Smooth muscle cell (in vitro differentiated cells): Measurements from ENCODE around the gene WASF3. TPM values are rescaled to one million over a fixed set of nuclear protein-coding genes. Genes with fewer than 3 reads are reported as not detected.

Experiments used
- DNase-seq: peaks from one replicate; lab custom pipeline; 2025; ENCODE audit not compliant: unreplicated experiment; lab: John Stamatoyannopoulos, UW
- H2AFZ ChIP-seq: fragments of 200-600 bp; sonication (generic); 2 replicates; pipeline ENCODE4 v1.6.0; 2016; ENCODE audit warnings: antibody characterized with exemption, low read depth, mild to moderate bottlenecking
- H3F3A ChIP-seq: fragments of 200-600 bp; sonication (generic); 2 replicates; pipeline ENCODE4 v1.6.0; 2017; ENCODE audit warnings: antibody characterized with exemption, low read depth
- H3K27ac ChIP-seq: fragments of 200-600 bp; sonication (generic); 2 replicates; pipeline ENCODE4 v1.5.1; 2016; ENCODE audit warnings: low read depth, mild to moderate bottlenecking
- H3K27me3 ChIP-seq: fragments of 200-600 bp; sonication (generic); 2 replicates; pipeline ENCODE4 v1.6.1; 2016; ENCODE audit warnings: low read depth, mild to moderate bottlenecking
- H3K36me3 ChIP-seq: fragments of 200-600 bp; sonication (generic); 2 replicates; pipeline ENCODE4 v1.5.1; 2016; ENCODE audit warnings: low read depth
- H3K4me1 ChIP-seq: fragments of 200-600 bp; sonication (generic); 2 replicates; pipeline ENCODE4 v1.5.1; 2016; ENCODE audit warnings: low read depth
- H3K4me2 ChIP-seq: fragments of 200-600 bp; sonication (generic); 2 replicates; pipeline ENCODE4 v1.6.0; 2016; ENCODE audit warnings: mild to moderate bottlenecking
- H3K4me3 ChIP-seq: fragments of 200-600 bp; sonication (generic); 2 replicates; pipeline ENCODE4 v1.5.1; 2016; ENCODE audit warnings: mild to moderate bottlenecking
- H3K79me2 ChIP-seq: fragments of 200-600 bp; sonication (generic); 2 replicates; pipeline ENCODE4 v1.6.0; 2016; ENCODE audit warnings: low read depth, mild to moderate bottlenecking
- H3K9ac ChIP-seq: fragments of 200-600 bp; sonication (generic); 2 replicates; pipeline ENCODE4 v1.6.0; 2016; ENCODE audit warnings: low read depth
- H3K9me3 ChIP-seq: fragments of 200-600 bp; sonication (generic); replicated peaks from 2 replicates; pipeline ENCODE4 v1.5.1; 2016; ENCODE audit warnings: low read depth
- H4K20me1 ChIP-seq: fragments of 200-600 bp; sonication (generic); 2 replicates; pipeline ENCODE4 v1.6.0; 2016; ENCODE audit warnings: low read depth
- CTCF ChIP-seq: fragments of 200-600 bp; sonication (generic); IDR thresholded peaks from 2 replicates; pipeline ENCODE4 v1.5.1; 2017; ENCODE audit warnings: borderline replicate concordance, mild to moderate bottlenecking, antibody characterized with exemption; ENCODE audit not compliant: insufficient read depth, poor library complexity, severe bottlenecking
- WGBS: methylation state at CpG from one replicate; pipeline ENCODE4 v1.1.7; 2016; ENCODE audit warnings: low lambda C conversion rate; 5-methylcytosine and 5-hydroxymethylcytosine counted together
- polyA plus RNA-seq: library from polyadenylated mRNA; unstranded; fragments of >200 nt; fragmentation: Nextera tagmentation; extraction: Ambion mirVana; gene quantifications from 2 replicates; pipeline ENCODE4 v1.2.1, GENCODE V29; 2016
- total RNA-seq: library from RNA; depleted of rRNA; stranded (reverse); fragments of >200 nt; gene quantifications from 2 replicates; pipeline ENCODE4 v1.2.3, GENCODE V29; 2014

WASF3 gene
- total and polyA plus RNA-seq, 2 experiments from 2014 or later: 4.0 to 5.8 TPM

- H3K4me2 ChIP-seq: no peak overlapping the region
- H3K4me1 ChIP-seq: peaks cover 12% of the 10 kb centered on the region
- no peaks in the 10 kb centered on the region for H3F3A ChIP-seq
- TF ChIP-seq CTCF: no peak
- H4K20me1 ChIP-seq: no peaks in the 10 kb centered on the region
- no peak overlapping the region for H3K4me3 ChIP-seq
- H3K27ac ChIP-seq: no peak overlapping the region
- H3K27me3 ChIP-seq: no peaks in the 10 kb centered on the region
- no peaks in the 10 kb centered on the region for H3K36me3 ChIP-seq
- DNase-seq: peak; percentile 1
- no peak overlapping the region for H3K9ac ChIP-seq
- WGBS: 46% methylated on average over 6 of the region's 6 CpGs
- H2AFZ ChIP-seq: no peak overlapping the region
- no peaks in the 10 kb centered on the region for H3K79me2 ChIP-seq
- H3K9me3 ChIP-seq: no peaks in the 10 kb centered on the region
These were observed 28.0 kb upstream of the WASF3 start for GRCh38 chr13:26529441-26529840.

- H3K9me3 ChIP-seq: no peaks in the 10 kb centered on the region
- WGBS: 75% methylated on average over 3 of the region's 3 CpGs
- H3K4me1 ChIP-seq: peaks cover 7% of the 10 kb centered on the region
- no peaks in the 10 kb centered on the region for H3K79me2 ChIP-seq
- H3K4me3 ChIP-seq: no peak overlapping the region
- DNase-seq: no peak
- H2AFZ ChIP-seq: no peak overlapping the region
- H3K9ac ChIP-seq: no peak overlapping the region
- TF ChIP-seq CTCF: no peak
- no peak overlapping the region for H3K27ac ChIP-seq
- no peak overlapping the region for H3K4me2 ChIP-seq
- H3K27me3 ChIP-seq: no peaks in the 10 kb centered on the region
- H3F3A ChIP-seq: no peaks in the 10 kb centered on the region
- no peaks in the 10 kb centered on the region for H4K20me1 ChIP-seq
- no peaks in the 10 kb centered on the region for H3K36me3 ChIP-seq
These were observed 25.7 kb upstream of the WASF3 start for GRCh38 chr13:26531742-26532141.

GRCh38 chr13:26534036-26534726, 23.3 kb upstream of the WASF3 start:
- H3K4me1 ChIP-seq: no peaks in the 10 kb centered on the region

More at GRCh38 chr13:26534036-26534726, 23.3 kb upstream of the WASF3 start:
- Histone ChIP-seq H3K27me3 (peaks cover 7% of the 10 kb centered on the region), H3K36me3 (no peaks in the 10 kb centered on the region), H3K27ac (no peak overlapping the region), H4K20me1 (no peaks in the 10 kb centered on the region), H3K4me2 (no peak overlapping the region), H3K9me3 (no peaks in the 10 kb centered on the region), H3F3A (no peaks in the 10 kb centered on the region), H3K9ac (no peak overlapping the region), H3K79me2 (no peaks in the 10 kb centered on the region), H2AFZ (no peak overlapping the region), H3K4me3 (no peak overlapping the region)
- DNase-seq: no peak
- WGBS: 89% methylated on average over 9 of the region's 9 CpGs
- TF ChIP-seq CTCF: no peak
